Measurements from ENCODE around the gene OPA1. TPM values are rescaled to one million over a fixed set of nuclear protein-coding genes. Genes with fewer than 3 reads are reported as not detected.

OPA1 gene
- total RNA-seq, 1 experiment from 2014 or later: 72.0 TPM

- peaks cover 13 to 26% of the 10 kb centered on the region in 2 experiments for H3K4me1 ChIP-seq (ENCODE audit: control insufficient read depth in 1 of 2, insufficient read depth in 2 of 2, low read length in 2 of 2)
- H3K27me3 ChIP-seq (ENCODE audit: insufficient read depth, low read length): no peaks in the 10 kb centered on the region
- intact Hi-C loops (cut with micrococcal nuclease): loop anchor here (5.0 kb wide), 1 partner anchor 728 kb away; no protein-coding TSS in a partner anchor
- no peak overlapping the region; a peak in 1 of 4 replicates for H3K4me3 ChIP-seq (replicated peaks in 1 of 2; ENCODE audit: low read depth in 1 of 2, low read length in 2 of 2)
- ATAC-seq (no peak), DNase-seq (ENCODE audit: low read depth, low spot score) (no peak)
- no peaks in the 10 kb centered on the region for H4K20me1 ChIP-seq (ENCODE audit: insufficient read depth)
- peaks cover 16% of the 10 kb centered on the region for H3K79me2 ChIP-seq (ENCODE audit: insufficient read depth, low read length)
- RAD21 ChIA-PET (ENCODE audit: low non-redundant PET in 1 of 2, low total read pairs in 2 of 2, uncharacterized antibody in 2 of 2, unreplicated experiment in 2 of 2): no interaction called here
- CTCF ChIA-PET: interaction anchor here (0.5 kb wide), 1 partner anchor 9 kb away, joined by 3 read pairs; no protein-coding TSS in a partner anchor
- H3K9ac ChIP-seq (ENCODE audit: low read length): no peak overlapping the region
- H3K9me3 ChIP-seq (ENCODE audit: control insufficient read depth in 1 of 2, insufficient read depth in 1 of 2, low read depth in 1 of 2, low read length in 2 of 2): no peaks in the 10 kb centered on the region
- no peaks in the 10 kb centered on the region for H3K36me3 ChIP-seq (ENCODE audit: control insufficient read depth in 1 of 2, insufficient read depth in 2 of 2, low read length in 2 of 2)
- TF ChIP-seq EZH2 (IDR thresholded peaks at IDR 0.05): no peak
- no peak for TF ChIP-seq ATF3 (IDR thresholded peaks at IDR 0.05)
- TF ChIP-seq POLR2A (IDR thresholded peaks at IDR 0.05; ENCODE audit: borderline replicate concordance, extremely low read depth, insufficient read depth, insufficient read length): no peak
- no peak for TF ChIP-seq ZBTB33 (IDR thresholded peaks at IDR 0.05; ENCODE audit: extremely low read depth, insufficient replicate concordance, low read length)
- TF ChIP-seq REST (IDR thresholded peaks at IDR 0.05; ENCODE audit: low read depth): no peak
- no peak for TF ChIP-seq EGR1 (IDR thresholded peaks at IDR 0.05; ENCODE audit: low read depth)
- no peak for TF ChIP-seq JUND (IDR thresholded peaks at IDR 0.05)
- no peak for TF ChIP-seq RAD21 (IDR thresholded peaks at IDR 0.05; ENCODE audit: low read depth)
- no peak for TF ChIP-seq SRF (IDR thresholded peaks at IDR 0.05; ENCODE audit: low read depth)
- no peak for TF ChIP-seq SIN3A (IDR thresholded peaks at IDR 0.05; ENCODE audit: low read depth)
- no peak for TF ChIP-seq CTCF (IDR thresholded peaks at IDR 0.05 in 2 of 3, conservative IDR thresholded peaks at IDR 0.05 in 1 of 3; ENCODE audit: borderline replicate concordance in 1 of 3, insufficient read depth in 1 of 3, low read depth in 2 of 3, low read length in 2 of 3)
- no peak for TF ChIP-seq ZFX (IDR thresholded peaks at IDR 0.05)
- no peak for TF ChIP-seq TCF7L2 (IDR thresholded peaks at IDR 0.05; ENCODE audit: borderline replicate concordance, extremely low read depth, insufficient read depth, insufficient read length)
- no peak for TF ChIP-seq MAX (IDR thresholded peaks at IDR 0.05)
- TF ChIP-seq POLR2AphosphoS5 (IDR thresholded peaks at IDR 0.05; ENCODE audit: low read depth, low read length): no peak
- no peak for TF ChIP-seq ELF1 (IDR thresholded peaks at IDR 0.05; ENCODE audit: borderline replicate concordance, low read depth)
- no peak for TF ChIP-seq CBX3 (IDR thresholded peaks at IDR 0.05; ENCODE audit: low read depth)
- TF ChIP-seq SP1 (IDR thresholded peaks at IDR 0.05; ENCODE audit: low read depth): no peak; the same call in 1 of the 2 replicates
- no peak for TF ChIP-seq FOSL1 (IDR thresholded peaks at IDR 0.05; ENCODE audit: low read depth)
- no peak for TF ChIP-seq YY1 (IDR thresholded peaks at IDR 0.05; ENCODE audit: extremely low read depth, insufficient replicate concordance, low read depth, low read length)
- H3K27ac ChIP-seq (ENCODE audit: low read depth, low read length): no peak overlapping the region
- POLR2A ChIA-PET: no interaction called here
- no peaks in the 10 kb centered on the region; the same call in 1 of the 2 replicates for H3K9me2 ChIP-seq (ENCODE audit: insufficient read depth)
- H2AFZ ChIP-seq (ENCODE audit: low read depth, low read length, poor library complexity, severe bottlenecking): peak overlapping the region; percentile 72
- no TSS peak for BruUV-seq (replicated peaks)
- peak overlapping the region; percentile 55 for H3K4me2 ChIP-seq (ENCODE audit: low read length)
Observed at GRCh38 chr3:193589616-193590015, 3.4 kb upstream of the OPA1 start.

Measured in HCT116 (cell line).